ENCODE data around the gene COPE. TPM values are rescaled to one million over a fixed set of nuclear protein-coding genes. Genes with fewer than 3 reads are reported as not detected.

Gene COPE
- total and polyA plus RNA-seq, 2 of the 4 experiments (the other 2 are of a cell fraction) = 347 to 461 TPM

DNA sequence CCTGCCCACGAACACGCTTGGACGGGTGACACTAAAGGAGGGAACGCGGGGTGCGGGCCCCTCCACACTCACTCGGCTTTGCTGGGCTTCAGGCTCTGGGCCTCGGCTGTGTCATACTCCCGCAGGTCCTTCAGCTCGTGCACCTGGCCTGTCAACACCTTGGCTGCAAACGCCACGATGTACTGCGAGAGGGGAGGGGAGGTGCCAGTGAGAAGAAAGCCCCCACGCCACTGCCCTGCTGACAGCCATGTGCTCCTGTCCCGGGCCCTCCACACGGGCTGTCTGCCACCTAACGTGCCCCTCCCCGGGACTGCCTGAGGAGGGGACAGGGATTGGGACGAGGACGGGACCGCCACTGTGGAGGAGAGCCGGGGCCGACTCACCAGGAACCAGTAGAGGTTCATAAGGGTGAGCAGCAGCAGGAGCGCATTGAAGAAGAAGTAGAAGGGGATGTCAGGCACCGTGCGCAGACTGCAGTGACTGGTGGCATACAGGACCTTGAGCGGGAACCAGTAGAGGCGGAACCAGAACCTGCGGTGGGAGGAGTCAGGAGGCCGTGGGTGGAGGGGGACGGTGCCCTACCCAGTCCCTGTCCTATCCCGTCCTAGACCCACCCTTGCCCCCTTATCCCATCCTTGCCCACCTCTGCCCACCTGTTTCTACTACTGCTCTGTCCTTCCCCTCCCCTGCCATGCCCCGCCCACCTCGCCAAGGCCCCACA lies 40.2 kb downstream of the COPE start:
- no peak overlapping the region for H3K14ac ChIP-seq (replicated peaks; ENCODE audit: low read depth, low read length)
- no peak overlapping the region for H2AK5ac ChIP-seq (ENCODE audit: low read depth, low read length)
- dilution Hi-C loops (cut with HindIII; ENCODE audit: low sequenced_read_pairs, unreplicated experiment) = no loop called here
- no peak overlapping the region for H3K4me3 ChIP-seq (ENCODE audit: insufficient read depth, low read depth, low read length)
- H3K9me3 ChIP-seq (ENCODE audit: control insufficient read depth, insufficient read depth, low read length) = peaks cover 6% of the 10 kb centered on the region; the same call in 1 of the 2 replicates
- H4K20me1 ChIP-seq (ENCODE audit: insufficient read depth, low read length) = no peaks in the 10 kb centered on the region; the same call in 1 of the 2 replicates
- no peak overlapping the region for H3K18ac ChIP-seq (ENCODE audit: low read depth, low read length)
- no TSS peak for BruUV-seq (replicated peaks)
- ATAC-seq (ENCODE audit: low read depth) (peak; percentile 8; the same call in 1 of the 2 replicates), DNase-seq (no peak)
- in situ Hi-C loops (cut with MboI; ENCODE audit: low sequenced_read_pairs) = no loop called here
- no peak overlapping the region for H4K5ac ChIP-seq (ENCODE audit: low read depth, low read length)
- no peak overlapping the region for H2AFZ ChIP-seq (replicated peaks; ENCODE audit: low read length, poor library complexity)
- no peak overlapping the region for H2BK20ac ChIP-seq (ENCODE audit: low read depth, low read length)
- H3K36me3 ChIP-seq (ENCODE audit: control insufficient read depth, insufficient read depth, low read length) = peaks cover 3% of the 10 kb centered on the region; the same call in 1 of the 2 replicates
- 92% methylated on average over 21 of the region's 34 CpGs; no CpG with 5 or more reads in 1 of the 2 experiments for WGBS, 2 experiments (ENCODE audit: extremely low coverage in 2 of 2, insufficient read length in 1 of 2)
- H3K9me1 ChIP-seq (ENCODE audit: insufficient read depth, low read length) = no peaks in the 10 kb centered on the region; the same call in 1 of the 2 replicates
- CTCF ChIA-PET = no interaction called here
- H3K9ac ChIP-seq (ENCODE audit: low read depth, low read length) = no peak overlapping the region
- no peak overlapping the region for H4K8ac ChIP-seq (ENCODE audit: low read depth in 2 of 2, low read length in 2 of 2)
- no peak overlapping the region for H3K27ac ChIP-seq (ENCODE audit: insufficient read depth, low read length)
- no peak overlapping the region for H2BK120ac ChIP-seq (ENCODE audit: low read depth, low read length)
- H3K56ac ChIP-seq (ENCODE audit: extremely low read depth, insufficient read depth, low read length) = no peak overlapping the region
- POLR2A ChIA-PET (ENCODE audit: unreplicated experiment) = no interaction called here
- H3K23ac ChIP-seq (ENCODE audit: low read depth, low read length) = no peak overlapping the region
- no peak overlapping the region for H4K91ac ChIP-seq (ENCODE audit: insufficient read depth, low read depth, low read length)
- H2AK9ac ChIP-seq (replicated peaks; ENCODE audit: low read depth, low read length, poor library complexity) = peak overlapping the region; percentile 65
- no peak overlapping the region for H2BK5ac ChIP-seq (ENCODE audit: low read depth, low read length, poor library complexity, severe bottlenecking)
- H3K79me1 ChIP-seq (ENCODE audit: low read depth in 1 of 2, low read length in 2 of 2) = no peaks in the 10 kb centered on the region
- H3K27me3 ChIP-seq (ENCODE audit: control insufficient read depth, insufficient read depth, low read length) = no peaks in the 10 kb centered on the region
- no peak overlapping the region for H3K4me2 ChIP-seq (ENCODE audit: low read depth, low read length)
- no peaks in the 10 kb centered on the region for H3K4me1 ChIP-seq (ENCODE audit: control insufficient read depth, insufficient read depth, low read length)
- H3K4ac ChIP-seq (ENCODE audit: low read depth, low read length) = no peak overlapping the region
- TF ChIP-seq MAFK (IDR thresholded peaks at IDR 0.05; ENCODE audit: low read depth, low read length) (no peak), BHLHE40 (IDR thresholded peaks at IDR 0.05; ENCODE audit: low read depth, low read length) (no peak), RFX5 (IDR thresholded peaks at IDR 0.05; ENCODE audit: low read depth, low read length) (no peak), MXI1 (IDR thresholded peaks at IDR 0.05; ENCODE audit: borderline replicate concordance, low read depth, low read length) (no peak), ELK1 (IDR thresholded peaks at IDR 0.05; ENCODE audit: borderline replicate concordance, low read depth, low read length) (no peak), POLR2A (IDR thresholded peaks at IDR 0.05; ENCODE audit: low read depth, low read length) (no peak), CTCF (conservative IDR thresholded peaks at IDR 0.05; ENCODE audit: low read depth, low read length) (no peak), RCOR1 (IDR thresholded peaks at IDR 0.05; ENCODE audit: insufficient replicate concordance, low read length) (no peak), SMC3 (IDR thresholded peaks at IDR 0.05; ENCODE audit: low read depth, low read length) (no peak), RAD21 (IDR thresholded peaks at IDR 0.05; ENCODE audit: low read length) (no peak), USF2 (IDR thresholded peaks at IDR 0.05; ENCODE audit: low read depth, low read length) (no peak), MAZ (IDR thresholded peaks at IDR 0.05; ENCODE audit: borderline replicate concordance, low read depth, low read length) (no peak)
- no peak overlapping the region for H2BK15ac ChIP-seq (ENCODE audit: low read depth, low read length)
- intact Hi-C loops (cut with micrococcal nuclease) = no loop called here
